ENCODE measurements around the gene NCOA5. TPM values are rescaled to one million over a fixed set of nuclear protein-coding genes. Genes with fewer than 3 reads are reported as not detected.

Gene NCOA5
- total RNA-seq, 2 donors from 2014 or later: 11.9 to 13.7 TPM

- peaks cover 24% of the 10 kb centered on the region for H3K4me1 ChIP-seq
- no peak overlapping the region for H3K27ac ChIP-seq
- no peak for DNase-seq
- 65 to 67% methylated on average over 4 of the region's 4 CpGs for WGBS, 2 donors
- no peak for TF ChIP-seq POLR2A (IDR thresholded peaks at IDR 0.05)
- TF ChIP-seq, protein P1, sequence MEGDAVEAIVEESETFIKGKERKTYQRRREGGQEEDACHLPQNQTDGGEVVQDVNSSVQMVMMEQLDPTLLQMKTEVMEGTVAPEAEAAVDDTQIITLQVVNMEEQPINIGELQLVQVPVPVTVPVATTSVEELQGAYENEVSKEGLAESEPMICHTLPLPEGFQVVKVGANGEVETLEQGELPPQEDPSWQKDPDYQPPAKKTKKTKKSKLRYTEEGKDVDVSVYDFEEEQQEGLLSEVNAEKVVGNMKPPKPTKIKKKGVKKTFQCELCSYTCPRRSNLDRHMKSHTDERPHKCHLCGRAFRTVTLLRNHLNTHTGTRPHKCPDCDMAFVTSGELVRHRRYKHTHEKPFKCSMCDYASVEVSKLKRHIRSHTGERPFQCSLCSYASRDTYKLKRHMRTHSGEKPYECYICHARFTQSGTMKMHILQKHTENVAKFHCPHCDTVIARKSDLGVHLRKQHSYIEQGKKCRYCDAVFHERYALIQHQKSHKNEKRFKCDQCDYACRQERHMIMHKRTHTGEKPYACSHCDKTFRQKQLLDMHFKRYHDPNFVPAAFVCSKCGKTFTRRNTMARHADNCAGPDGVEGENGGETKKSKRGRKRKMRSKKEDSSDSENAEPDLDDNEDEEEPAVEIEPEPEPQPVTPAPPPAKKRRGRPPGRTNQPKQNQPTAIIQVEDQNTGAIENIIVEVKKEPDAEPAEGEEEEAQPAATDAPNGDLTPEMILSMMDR (IDR thresholded peaks at IDR 0.05): no peak
- no peaks in the 10 kb centered on the region for H3K36me3 ChIP-seq (replicated peaks in 1 of 2; ENCODE audit: insufficient read depth in 1 of 2, low read depth in 2 of 2)
- H3K4me3 ChIP-seq: no peak overlapping the region
- H3K27me3 ChIP-seq: peaks cover 0 to 16% of the 10 kb centered on the region in 2 donors
- no peak for ATAC-seq
- H3K9me3 ChIP-seq: no peaks in the 10 kb centered on the region
- intact Hi-C loops (cut with DNase I): loop anchor here (10.0 kb wide), 1 partner anchor 158 kb away; no protein-coding TSS in a partner anchor
These were observed 72.5 kb downstream of the NCOA5 start for GRCh38 chr20:46017272-46017671.

DNA sequence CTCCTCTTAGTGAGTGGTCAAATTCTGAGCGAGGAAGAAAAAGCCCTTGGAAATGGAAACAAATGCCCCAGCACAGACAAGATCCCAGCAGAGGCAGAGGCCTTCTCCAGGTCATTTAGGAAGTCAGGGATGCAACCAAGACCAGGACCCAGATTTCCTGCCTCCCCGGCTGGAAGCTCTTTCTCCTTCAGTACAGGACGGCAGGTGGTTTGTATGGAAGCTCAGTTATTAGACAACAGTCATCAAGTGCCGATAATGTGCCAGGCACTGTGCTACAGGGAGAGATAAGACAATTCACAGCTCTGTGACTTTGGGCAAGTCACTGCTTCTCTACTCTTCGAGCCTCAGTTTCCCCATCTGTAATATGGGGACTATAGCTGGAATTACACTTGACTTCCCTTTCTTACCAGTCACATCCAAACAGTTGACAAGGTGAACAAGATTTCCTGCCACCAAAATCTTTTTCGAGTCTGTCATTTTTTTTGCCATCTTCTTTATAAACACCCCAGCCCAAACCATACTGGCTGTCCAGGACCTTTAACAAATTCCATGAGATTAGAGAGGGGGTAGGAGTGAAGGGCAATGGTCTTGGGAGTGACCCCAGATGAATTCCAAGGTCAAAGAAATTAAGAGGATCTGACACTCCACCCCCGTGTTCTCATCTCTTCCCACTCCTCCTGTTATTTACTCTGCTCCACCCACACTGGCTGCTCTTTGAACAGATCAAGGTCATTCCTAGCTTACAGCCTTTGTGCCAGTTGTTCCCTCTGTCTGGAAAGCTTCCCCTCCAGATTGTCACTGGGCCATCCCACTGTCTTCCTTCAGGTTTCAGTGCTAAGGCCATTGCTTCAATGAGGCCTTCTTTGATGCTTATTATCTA lies 75.0 kb downstream of the NCOA5 start:
- WGBS, 2 donors: 47 to 59% methylated on average over 7 of the region's 7 CpGs
- TF ChIP-seq, protein P1 (IDR thresholded peaks at IDR 0.05): no peak
- no peak for TF ChIP-seq POLR2A (IDR thresholded peaks at IDR 0.05)
- no peak overlapping the region for H3K4me3 ChIP-seq
- intact Hi-C loops (cut with DNase I): loop anchor here (10.0 kb wide), 1 partner anchor 160 kb away; no protein-coding TSS in a partner anchor
- H3K36me3 ChIP-seq (replicated peaks in 1 of 2; ENCODE audit: insufficient read depth in 1 of 2, low read depth in 2 of 2): no peaks in the 10 kb centered on the region
- H3K27ac ChIP-seq: no peak overlapping the region
- H3K9me3 ChIP-seq: no peaks in the 10 kb centered on the region
- no peak for DNase-seq
- peaks cover 0 to 35% of the 10 kb centered on the region in 2 donors for H3K27me3 ChIP-seq
- peaks cover 18% of the 10 kb centered on the region for H3K4me1 ChIP-seq
- ATAC-seq: no peak

GRCh38 chr20:46013829-46014516 lies 75.8 kb downstream of the NCOA5 start:
- Histone ChIP-seq H3K27me3 (peaks cover 0 to 35% of the 10 kb centered on the region in 2 donors), H3K36me3 (replicated peaks in 1 of 2; ENCODE audit: insufficient read depth in 1 of 2, low read depth in 2 of 2) (no peaks in the 10 kb centered on the region), H3K27ac (no peak overlapping the region), H3K4me1 (peaks cover 18% of the 10 kb centered on the region), H3K4me3 (no peak overlapping the region), H3K9me3 (no peaks in the 10 kb centered on the region)
- ATAC-seq: peak; percentile 82
- WGBS, 2 donors: 0 to 1% methylated on average over 10 to 49 of the region's 67 CpGs
- TF ChIP-seq, protein P1 (IDR thresholded peaks at IDR 0.05): peak; percentile 51 to 81 (median 63)
- TF ChIP-seq POLR2A (IDR thresholded peaks at IDR 0.05): no peak
- DNase-seq: peak; percentile 56 to 72 (median 61)
- intact Hi-C loops (cut with DNase I): loop anchor here (10.0 kb wide), 1 partner anchor 161 kb away; no protein-coding TSS in a partner anchor

DNA sequence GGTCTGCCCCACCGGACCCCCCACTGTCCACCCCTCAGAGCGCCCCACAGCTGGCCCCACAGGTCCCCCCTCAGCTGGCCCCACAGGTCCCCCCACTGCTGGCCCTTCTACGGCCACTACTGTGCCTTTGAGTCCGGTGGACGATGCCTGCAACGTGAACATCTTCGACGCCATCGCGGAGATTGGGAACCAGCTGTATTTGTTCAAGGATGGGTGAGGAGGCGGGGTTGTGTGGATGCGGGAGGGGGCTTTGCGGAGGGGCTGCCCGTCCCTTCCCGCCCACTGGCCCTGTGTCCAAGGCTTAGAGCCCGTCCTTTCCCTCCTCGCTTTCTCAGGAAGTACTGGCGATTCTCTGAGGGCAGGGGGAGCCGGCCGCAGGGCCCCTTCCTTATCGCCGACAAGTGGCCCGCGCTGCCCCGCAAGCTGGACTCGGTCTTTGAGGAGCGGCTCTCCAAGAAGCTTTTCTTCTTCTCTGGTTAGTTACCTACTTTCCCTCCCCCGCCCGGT lies 76.4 kb downstream of the NCOA5 start:
- Histone ChIP-seq H3K4me3 (no peak overlapping the region), H3K9me3 (no peaks in the 10 kb centered on the region), H3K36me3 (replicated peaks in 1 of 2; ENCODE audit: insufficient read depth in 1 of 2, low read depth in 2 of 2) (no peaks in the 10 kb centered on the region), H3K27me3 (peaks cover 0 to 35% of the 10 kb centered on the region in 2 donors), H3K27ac (no peak overlapping the region), H3K4me1 (peaks cover 18% of the 10 kb centered on the region)
- DNase-seq: no peak
- no peak for ATAC-seq
- TF ChIP-seq POLR2A (IDR thresholded peaks at IDR 0.05): no peak
- TF ChIP-seq, protein P1 (IDR thresholded peaks at IDR 0.05): no peak
- intact Hi-C loops (cut with DNase I): loop anchor here (10.0 kb wide), 1 partner anchor 161 kb away; no protein-coding TSS in a partner anchor
- 7 to 8% methylated on average over 17 to 28 of the region's 29 CpGs for WGBS, 2 donors

Measured in body of pancreas (tissue), 4 donors.